ENCODE measurements around the gene NFKBIE.

The NFKBIE gene

GRCh38 chr6:44243345-44243744 lies 22.0 kb downstream of the NFKBIE start:
- no peak for ATAC-seq
- no peak for TF ChIP-seq POU6F1 (CRISPR knock-in tag; IDR thresholded peaks at IDR 0.05; ENCODE audit: borderline replicate concordance, low read depth)
- no peak for TF ChIP-seq OSR1 (CRISPR knock-in tag; IDR thresholded peaks at IDR 0.05)
- TF ChIP-seq GLIS3 (CRISPR knock-in tag; IDR thresholded peaks at IDR 0.05) = no peak
- no peak for TF ChIP-seq ZC3H10 (CRISPR knock-in tag; IDR thresholded peaks at IDR 0.05)
- no peak for TF ChIP-seq ZNF565 (CRISPR knock-in tag; conservative IDR thresholded peaks at IDR 0.05; ENCODE audit: low read depth)
- TF ChIP-seq CSRNP3 (CRISPR knock-in tag; IDR thresholded peaks at IDR 0.05) = no peak
- no peak for TF ChIP-seq ISL1 (CRISPR knock-in tag; IDR thresholded peaks at IDR 0.05)
- no peak for TF ChIP-seq TSHZ2 (CRISPR knock-in tag; IDR thresholded peaks at IDR 0.05)
- TF ChIP-seq ESRRG (CRISPR knock-in tag; IDR thresholded peaks at IDR 0.05) = no peak
- no peak for TF ChIP-seq TOX (CRISPR knock-in tag; IDR thresholded peaks at IDR 0.05; ENCODE audit: borderline replicate concordance)
- no peak for TF ChIP-seq ZNF70 (CRISPR knock-in tag; IDR thresholded peaks at IDR 0.05)
- TF ChIP-seq ZFP3 (CRISPR knock-in tag; IDR thresholded peaks at IDR 0.05) = no peak
- no peak for TF ChIP-seq PPARA (CRISPR knock-in tag; IDR thresholded peaks at IDR 0.05; ENCODE audit: borderline replicate concordance)

GRCh38 chr6:44238687-44239350 lies 26.5 kb downstream of the NFKBIE start:
- no peak for ATAC-seq
- no peak for TF ChIP-seq TCF4 (CRISPR knock-in tag; IDR thresholded peaks at IDR 0.05; ENCODE audit: borderline replicate concordance)
- TF ChIP-seq ESRRG (CRISPR knock-in tag; IDR thresholded peaks at IDR 0.05) = no peak
- TF ChIP-seq ZFP30 (CRISPR knock-in tag; IDR thresholded peaks at IDR 0.05) = no peak

- ATAC-seq = peak; percentile 78
- no peak for TF ChIP-seq TSHZ2 (CRISPR knock-in tag; IDR thresholded peaks at IDR 0.05)
- TF ChIP-seq ESRRG (CRISPR knock-in tag; IDR thresholded peaks at IDR 0.05) = 0 out of 2 replicates have a peak, but pooled peaks have one; percentile 44
- TF ChIP-seq PPARA (CRISPR knock-in tag; IDR thresholded peaks at IDR 0.05; ENCODE audit: borderline replicate concordance) = no peak
- TF ChIP-seq PATZ1 (CRISPR knock-in tag; IDR thresholded peaks at IDR 0.05; ENCODE audit: borderline replicate concordance) = no peak
- TF ChIP-seq ZC3H10 (CRISPR knock-in tag; IDR thresholded peaks at IDR 0.05) = no peak
- peak; percentile 70 for TF ChIP-seq ZFP3 (CRISPR knock-in tag; IDR thresholded peaks at IDR 0.05)
- TF ChIP-seq SNAI2 (CRISPR knock-in tag; IDR thresholded peaks at IDR 0.05) = 0 out of 2 replicates have a peak, but pooled peaks have one; percentile 27
- TF ChIP-seq ZFP30 (CRISPR knock-in tag; IDR thresholded peaks at IDR 0.05) = no peak
- TF ChIP-seq CSDC2 (CRISPR knock-in tag; IDR thresholded peaks at IDR 0.05) = no peak
- no peak for TF ChIP-seq TCF4 (CRISPR knock-in tag; IDR thresholded peaks at IDR 0.05; ENCODE audit: borderline replicate concordance)
- TF ChIP-seq CREB5 (CRISPR knock-in tag; IDR thresholded peaks at IDR 0.05; ENCODE audit: low read depth) = no peak
- TF ChIP-seq RARB (CRISPR knock-in tag; IDR thresholded peaks at IDR 0.05) = no peak
- TF ChIP-seq ARNTL (CRISPR knock-in tag; IDR thresholded peaks at IDR 0.05; ENCODE audit: borderline replicate concordance, low read depth) = no peak
- no peak for TF ChIP-seq BACH2 (CRISPR knock-in tag; IDR thresholded peaks at IDR 0.05; ENCODE audit: borderline replicate concordance)
- no peak for TF ChIP-seq OSR1 (CRISPR knock-in tag; IDR thresholded peaks at IDR 0.05)
- TF ChIP-seq CSRNP3 (CRISPR knock-in tag; IDR thresholded peaks at IDR 0.05) = no peak
- no peak for TF ChIP-seq GLIS3 (CRISPR knock-in tag; IDR thresholded peaks at IDR 0.05)
- TF ChIP-seq TOX (CRISPR knock-in tag; IDR thresholded peaks at IDR 0.05; ENCODE audit: borderline replicate concordance) = no peak
Measured at GRCh38 chr6:44237813-44238433, 27.4 kb downstream of the NFKBIE start.

Data from SK-N-SH treated with all-trans-retinoic acid at 6 μM for 48 hours (cell line).